Activated CD8-positive, alpha-beta T cell treated with anti-CD3 and anti-CD28 coated beads for 36 hours (primary cell): ENCODE results near the gene LOC128125822.
"Not testable (repeated sequence)": the region's sequence is repeated elsewhere in the genome, so short reads cannot be mapped to it uniquely, and the experiment has no call there.

Experiments
- ATAC-seq: fragments of 200-7000 bp; cut with Tn5 transposase; one replicate; pipeline ENCODE4 v1.10.0; 2021; ENCODE audit warnings: mild to moderate bottlenecking, moderate library complexity
- CTCF ChIA-PET: fragments of 350-600 bp; sonication (Branson Sonifier 250); formaldehyde crosslinking; loops from one replicate; lab custom pipeline; 2021; ENCODE audit warnings: antibody characterized with exemption; lab: Charles Lee
- POLR2A ChIA-PET: fragments of 350-600 bp; sonication (Branson Sonifier 250); formaldehyde crosslinking; loops from one replicate; lab custom pipeline; 2021; ENCODE audit warnings: antibody characterized with exemption; lab: Charles Lee
- DNase-seq: peaks from one replicate; pipeline ENCODE4 v3.0.0-alpha.2; 2020
- H3K27ac Mint-ChIP-seq: one replicate; pipeline ENCODE4 v1.8.0; 2021; ENCODE audit warnings: mild to moderate bottlenecking, mixed read lengths
- H3K27me3 Mint-ChIP-seq: one replicate; pipeline ENCODE4 v1.8.0; 2021; ENCODE audit warnings: mixed read lengths
- H3K36me3 Mint-ChIP-seq: one replicate; pipeline ENCODE4 v1.8.0; 2021; ENCODE audit warnings: low read depth, mixed read lengths
- H3K4me1 Mint-ChIP-seq: one replicate; pipeline ENCODE4 v1.8.0; 2021; ENCODE audit warnings: low read depth, mixed read lengths
- H3K4me3 Mint-ChIP-seq: one replicate; pipeline ENCODE4 v1.8.0; 2021; ENCODE audit warnings: mild to moderate bottlenecking, moderate library complexity, mixed read lengths
- H3K9me3 Mint-ChIP-seq: one replicate; pipeline ENCODE4 v1.8.0; 2021; ENCODE audit warnings: mixed read lengths
- CTCF ChIP-seq: fragments of 200-600 bp; IDR thresholded peaks from one replicate; pipeline ENCODE4 v1.8.0; 2022; ENCODE audit warnings: antibody characterized with exemption, mild to moderate bottlenecking
- intact Hi-C: fragments of 100-400 bp; cut with micrococcal nuclease; formaldehyde crosslinking; loops from one replicate; pipeline ENCODE4 v1.10.0; 2022

The LOC128125822 gene

DNA sequence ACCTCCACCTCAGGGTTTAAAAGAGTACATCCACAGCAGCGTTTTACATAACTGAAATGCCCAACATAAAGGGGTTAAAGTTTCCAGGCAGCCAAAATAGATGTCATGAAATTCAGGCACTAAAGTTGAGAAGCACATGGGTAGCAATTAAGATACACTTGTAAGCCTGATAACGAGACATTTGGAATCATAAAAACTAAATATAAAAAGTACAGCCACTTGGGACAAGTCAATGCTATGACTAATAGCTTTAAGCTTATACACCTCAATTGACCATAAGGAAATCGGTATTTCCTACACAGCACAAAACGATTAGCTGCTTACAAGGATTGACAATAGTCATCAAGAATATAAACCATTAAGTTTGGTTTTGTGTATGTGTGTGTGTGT lies 11.8 kb downstream of the LOC128125822 start:
- ChIA-PET POLR2A (interaction anchor here (0.6 to 1.7 kb wide), 2 partner anchors 9 to 23 kb away, joined by 3 to 6 read pairs; no protein-coding TSS in a partner anchor), CTCF (interaction anchor here (1.3 to 3.1 kb wide), 2 partner anchors 10 to 14 kb away, joined by 3 to 17 read pairs; no protein-coding TSS in a partner anchor)
- Mint-ChIP-seq H3K27ac (no peak overlapping the region), H3K9me3 (no peaks in the 10 kb centered on the region), H3K36me3 (peaks cover 25% of the 10 kb centered on the region), H3K27me3 (no peaks in the 10 kb centered on the region), H3K4me1 (no peaks in the 10 kb centered on the region), H3K4me3 (no peak overlapping the region)
- no peak for DNase-seq
- intact Hi-C loops: no loop called here
- no peak for TF ChIP-seq CTCF
- no peak for ATAC-seq

- no peaks in the 10 kb centered on the region for H3K4me1 Mint-ChIP-seq
- ChIA-PET POLR2A (interaction anchor here (1.7 kb wide), 1 partner anchor 10 kb away, joined by 6 read pairs; no protein-coding TSS in a partner anchor), CTCF (interaction anchor here (1.3 to 3.1 kb wide), 2 partner anchors 10 to 14 kb away, joined by 3 to 17 read pairs; no protein-coding TSS in a partner anchor)
- H3K9me3 Mint-ChIP-seq: no peaks in the 10 kb centered on the region
- DNase-seq: no peak
- no peak for TF ChIP-seq CTCF
- no peak for ATAC-seq
- no peak overlapping the region for H3K27ac Mint-ChIP-seq
- intact Hi-C loops: no loop called here
- H3K4me3 Mint-ChIP-seq: no peak overlapping the region
- H3K36me3 Mint-ChIP-seq: peaks cover 23% of the 10 kb centered on the region
- H3K27me3 Mint-ChIP-seq: no peaks in the 10 kb centered on the region
Measured at GRCh38 chr6:63584566-63584965, 12.3 kb downstream of the LOC128125822 start.

- H3K4me3 Mint-ChIP-seq, intact Hi-C loops, H3K27me3 Mint-ChIP-seq, H3K27ac Mint-ChIP-seq, H3K4me1 Mint-ChIP-seq, CTCF ChIA-PET, DNase-seq, H3K9me3 Mint-ChIP-seq, ATAC-seq: not testable (repeated sequence)
- POLR2A ChIA-PET: interaction anchor here (0.9 kb wide), 1 partner anchor 12 kb away, joined by 3 read pairs; no protein-coding TSS in a partner anchor
- peaks cover 13% of the 10 kb centered on the region for H3K36me3 Mint-ChIP-seq
Measured at GRCh38 chr6:63585652-63586051, 13.4 kb downstream of the LOC128125822 start.

DNA sequence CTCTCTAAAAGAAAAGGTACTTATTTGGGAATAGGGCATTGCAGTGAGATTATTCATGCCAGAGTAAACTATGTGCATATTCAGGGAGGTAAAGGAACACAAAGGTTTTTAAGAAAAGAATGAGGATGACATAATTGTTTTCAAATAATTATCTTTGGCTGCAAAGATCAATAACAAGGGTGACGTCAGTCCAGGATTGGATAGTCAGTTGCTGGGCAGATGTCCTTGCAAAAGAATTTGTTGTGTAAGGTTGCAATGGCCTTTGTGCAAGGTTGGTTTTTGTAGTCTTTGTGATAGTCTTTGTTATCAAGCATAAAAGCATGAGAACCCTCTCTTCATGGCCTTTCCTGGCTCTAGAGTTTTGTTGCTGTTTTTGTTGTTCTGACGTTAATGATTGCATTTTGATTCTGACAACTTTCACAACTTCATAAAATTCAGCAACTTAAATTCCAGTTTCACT lies 17.7 kb downstream of the LOC128125822 start:
- TF ChIP-seq CTCF: no peak
- Mint-ChIP-seq H3K27ac (no peak overlapping the region), H3K27me3 (peaks cover 3% of the 10 kb centered on the region), H3K4me1 (no peaks in the 10 kb centered on the region), H3K9me3 (no peaks in the 10 kb centered on the region), H3K4me3 (no peak overlapping the region), H3K36me3 (no peaks in the 10 kb centered on the region)
- ATAC-seq: no peak
- intact Hi-C loops: no loop called here
- no peak for DNase-seq
- ChIA-PET CTCF (no interaction called here), POLR2A (no interaction called here)

- peaks cover 7% of the 10 kb centered on the region for H3K27me3 Mint-ChIP-seq
- CTCF ChIA-PET: interaction anchor here (0.9 kb wide), 1 partner anchor 172 kb away, joined by 3 read pairs; no protein-coding TSS in a partner anchor
- no peaks in the 10 kb centered on the region for H3K9me3 Mint-ChIP-seq
- DNase-seq (no peak), ATAC-seq (no peak)
- no peak for TF ChIP-seq CTCF
- intact Hi-C loops: no loop called here
- no peak overlapping the region for H3K4me3 Mint-ChIP-seq
- H3K36me3 Mint-ChIP-seq: no peaks in the 10 kb centered on the region
- H3K4me1 Mint-ChIP-seq: no peaks in the 10 kb centered on the region
- no peak overlapping the region for H3K27ac Mint-ChIP-seq
- POLR2A ChIA-PET: no interaction called here
Measured at GRCh38 chr6:63592886-63593285, 20.6 kb downstream of the LOC128125822 start.
